NT2/D1 (cell line): ENCODE data around the gene NFKB1.

ENCODE experiments used
- DNase-seq: peaks from one replicate; pipeline ENCODE4 v3.0.0-alpha.2; 2011; ENCODE audit warnings: low read depth, low spot score
- H3K27me3 ChIP-seq: 2 replicates; pipeline ENCODE4 v1.6.0; 2011; ENCODE audit warnings: mild to moderate bottlenecking; ENCODE audit not compliant: insufficient read length, insufficient read depth
- H3K36me3 ChIP-seq: 2 replicates; pipeline ENCODE4 v1.6.1; 2011; ENCODE audit warnings: mild to moderate bottlenecking, low read length, mixed read lengths; ENCODE audit not compliant: insufficient read depth, insufficient read length
- H3K4me1 ChIP-seq: 2 replicates; pipeline ENCODE4 v1.5.1; 2011; ENCODE audit not compliant: insufficient read depth, insufficient read length
- H3K4me3 ChIP-seq: 2 replicates; pipeline ENCODE4 v1.5.1; 2011; ENCODE audit warnings: low read depth; ENCODE audit not compliant: insufficient read length
- H3K9ac ChIP-seq: 2 replicates; pipeline ENCODE4 v1.6.0; 2011; ENCODE audit warnings: low read depth; ENCODE audit not compliant: insufficient read length
- H3K9me3 ChIP-seq: 2 replicates; pipeline ENCODE4 v1.5.1; 2011; ENCODE audit warnings: mild to moderate bottlenecking, low read length; ENCODE audit not compliant: insufficient read depth
- SUZ12 ChIP-seq: IDR thresholded peaks from 2 replicates; pipeline ENCODE4 v1.6.1; 2011; ENCODE audit not compliant: insufficient read length, insufficient read depth; ENCODE audit errors: extremely low read depth
- YY1 ChIP-seq: IDR thresholded peaks from 2 replicates; pipeline ENCODE4 v1.6.1; 2011; ENCODE audit not compliant: insufficient read length, insufficient read depth
- ZNF274 ChIP-seq: IDR thresholded peaks from 2 replicates; pipeline ENCODE4 v1.6.1; 2011; ENCODE audit warnings: mild to moderate bottlenecking, low read depth, low read length

Gene NFKB1

GRCh38 chr4:102541697-102542096 lies 40.5 kb downstream of the NFKB1 start:
- no peaks in the 10 kb centered on the region for H3K9me3 ChIP-seq
- no peak for TF ChIP-seq SUZ12
- no peak for TF ChIP-seq ZNF274
- TF ChIP-seq YY1: no peak
- no peak overlapping the region for H3K4me3 ChIP-seq
- no peaks in the 10 kb centered on the region for H3K27me3 ChIP-seq
- H3K36me3 ChIP-seq: peaks cover 8% of the 10 kb centered on the region
- no peak overlapping the region for H3K9ac ChIP-seq
- no peak for DNase-seq
- no peaks in the 10 kb centered on the region for H3K4me1 ChIP-seq

GRCh38 chr4:102543030-102543928 lies 42.1 kb downstream of the NFKB1 start:
- TF ChIP-seq ZNF274 (no peak), SUZ12 (no peak), YY1 (no peak)
- Histone ChIP-seq H3K9ac (no peak overlapping the region), H3K4me3 (no peak overlapping the region), H3K4me1 (no peaks in the 10 kb centered on the region), H3K9me3 (no peaks in the 10 kb centered on the region), H3K36me3 (peaks cover 8% of the 10 kb centered on the region), H3K27me3 (no peaks in the 10 kb centered on the region)
- DNase-seq: no peak

- Histone ChIP-seq H3K4me1 (peaks cover 2% of the 10 kb centered on the region), H3K9me3 (no peaks in the 10 kb centered on the region), H3K36me3 (peaks cover 3% of the 10 kb centered on the region), H3K4me3 (no peak overlapping the region), H3K27me3 (no peaks in the 10 kb centered on the region), H3K9ac (no peak overlapping the region)
- TF ChIP-seq YY1 (no peak), SUZ12 (no peak), ZNF274 (no peak)
- no peak for DNase-seq
Observed at GRCh38 chr4:102546635-102547034, 45.5 kb downstream of the NFKB1 start.

GRCh38 chr4:102547973-102548372 lies 46.8 kb downstream of the NFKB1 start:
- Histone ChIP-seq H3K9me3 (no peaks in the 10 kb centered on the region), H3K4me1 (peaks cover 2% of the 10 kb centered on the region), H3K9ac (no peak overlapping the region), H3K27me3 (no peaks in the 10 kb centered on the region), H3K36me3 (peaks cover 2% of the 10 kb centered on the region), H3K4me3 (no peak overlapping the region)
- TF ChIP-seq ZNF274 (no peak), YY1 (no peak), SUZ12 (no peak)
- DNase-seq: no peak

- H3K4me1 ChIP-seq: peaks cover 2% of the 10 kb centered on the region
- no peak for DNase-seq
- no peak for TF ChIP-seq SUZ12
- TF ChIP-seq YY1: no peak
Observed at GRCh38 chr4:102551958-102552565, 50.9 kb downstream of the NFKB1 start.

GRCh38 chr4:102552781-102553180 lies 51.6 kb downstream of the NFKB1 start:
- TF ChIP-seq SUZ12: no peak
- no peak for TF ChIP-seq YY1
- no peak for TF ChIP-seq ZNF274
- Histone ChIP-seq H3K27me3 (no peaks in the 10 kb centered on the region), H3K9me3 (no peaks in the 10 kb centered on the region), H3K36me3 (no peaks in the 10 kb centered on the region), H3K4me3 (no peak overlapping the region), H3K9ac (no peak overlapping the region), H3K4me1 (peaks cover 5% of the 10 kb centered on the region)
- no peak for DNase-seq

More at GRCh38 chr4:102551958-102552565, 50.9 kb downstream of the NFKB1 start:
- Histone ChIP-seq H3K9ac (no peak overlapping the region), H3K4me3 (no peak overlapping the region), H3K36me3 (no peaks in the 10 kb centered on the region), H3K9me3 (no peaks in the 10 kb centered on the region), H3K27me3 (no peaks in the 10 kb centered on the region)

- peaks cover 5% of the 10 kb centered on the region for H3K4me1 ChIP-seq
- no peaks in the 10 kb centered on the region for H3K36me3 ChIP-seq
- TF ChIP-seq SUZ12 (no peak), ZNF274 (no peak), YY1 (no peak)
- no peak overlapping the region for H3K4me3 ChIP-seq
- H3K9me3 ChIP-seq: no peaks in the 10 kb centered on the region
- H3K9ac ChIP-seq: no peak overlapping the region
- DNase-seq: no peak
- H3K27me3 ChIP-seq: no peaks in the 10 kb centered on the region
Observed at GRCh38 chr4:102553982-102554381, 52.8 kb downstream of the NFKB1 start.
